Measurements from ENCODE around the gene CDKAL1.
A peak's percentile ranks its signal among the peaks of the same experiment; 100 is the strongest.

CDKAL1 gene

GRCh38 chr6:20868397-20869096 lies 334.3 kb downstream of the CDKAL1 start:
- ChIA-PET POLR2A (interaction anchor here (0.8 kb wide), 1 partner anchor 726 kb away, joined by 3 read pairs; no protein-coding TSS in a partner anchor), CTCF (no interaction called here)
- DNase-seq (ENCODE audit: extremely low spot score): no peak
- TF ChIP-seq FOXM1 (IDR thresholded peaks at IDR 0.05; ENCODE audit: borderline replicate concordance): no peak
- no peak for TF ChIP-seq SP1 (IDR thresholded peaks at IDR 0.05)
- no peak for TF ChIP-seq SUZ12 (IDR thresholded peaks at IDR 0.05)
- no peak for TF ChIP-seq FOXK2 (IDR thresholded peaks at IDR 0.05)
- no peak for TF ChIP-seq ARNT (IDR thresholded peaks at IDR 0.05)
- TF ChIP-seq L3MBTL2 (conservative IDR thresholded peaks at IDR 0.05): no peak
- TF ChIP-seq ELF4 (IDR thresholded peaks at IDR 0.05): no peak
- no peak for TF ChIP-seq ZNF384 (IDR thresholded peaks at IDR 0.05)
- TF ChIP-seq NFRKB (IDR thresholded peaks at IDR 0.05): no peak
- TF ChIP-seq HDGF (IDR thresholded peaks at IDR 0.05; ENCODE audit: borderline replicate concordance): no peak
- no peak for TF ChIP-seq BHLHE40 (IDR thresholded peaks at IDR 0.05; ENCODE audit: borderline replicate concordance)
- TF ChIP-seq FOXA1 (IDR thresholded peaks at IDR 0.05): no peak
- TF ChIP-seq LEF1 (IDR thresholded peaks at IDR 0.05; ENCODE audit: borderline replicate concordance): no peak
- no peak for TF ChIP-seq PKNOX1 (IDR thresholded peaks at IDR 0.05)
- TF ChIP-seq CTBP1 (IDR thresholded peaks at IDR 0.05; ENCODE audit: borderline replicate concordance): no peak

- CTCF ChIA-PET: no interaction called here
Observed at GRCh38 chr6:20870021-20870420, 335.8 kb downstream of the CDKAL1 start.

GRCh38 chr6:20870493-20870892 lies 336.2 kb downstream of the CDKAL1 start:
- ChIA-PET POLR2A (no interaction called here), CTCF (no interaction called here)
- TF ChIP-seq ZNF384 (IDR thresholded peaks at IDR 0.05) (no peak), SP1 (IDR thresholded peaks at IDR 0.05) (no peak), BHLHE40 (IDR thresholded peaks at IDR 0.05; ENCODE audit: borderline replicate concordance) (no peak), CTBP1 (IDR thresholded peaks at IDR 0.05; ENCODE audit: borderline replicate concordance) (no peak), NFRKB (IDR thresholded peaks at IDR 0.05) (no peak), HDGF (IDR thresholded peaks at IDR 0.05; ENCODE audit: borderline replicate concordance) (no peak), ELF4 (IDR thresholded peaks at IDR 0.05) (no peak), FOXK2 (IDR thresholded peaks at IDR 0.05) (no peak), L3MBTL2 (conservative IDR thresholded peaks at IDR 0.05) (no peak)
- no peak for DNase-seq (ENCODE audit: extremely low spot score)

More at GRCh38 chr6:20870021-20870420, 335.8 kb downstream of the CDKAL1 start:
- no peak for TF ChIP-seq ZNF384 (IDR thresholded peaks at IDR 0.05)
- TF ChIP-seq FOXA1 (IDR thresholded peaks at IDR 0.05): no peak
- no peak for TF ChIP-seq TARDBP (IDR thresholded peaks at IDR 0.05)
- no peak for TF ChIP-seq ELF4 (IDR thresholded peaks at IDR 0.05)
- DNase-seq (ENCODE audit: extremely low spot score): no peak
- POLR2A ChIA-PET: no interaction called here

GRCh38 chr6:20873425-20874190 lies 339.4 kb downstream of the CDKAL1 start:
- no peak for DNase-seq (ENCODE audit: extremely low spot score)
- CTCF ChIA-PET: no interaction called here
- TF ChIP-seq FOXA1 (IDR thresholded peaks at IDR 0.05) (no peak), NFRKB (IDR thresholded peaks at IDR 0.05) (no peak), L3MBTL2 (conservative IDR thresholded peaks at IDR 0.05) (no peak), FOXK2 (IDR thresholded peaks at IDR 0.05) (no peak), ELF4 (IDR thresholded peaks at IDR 0.05) (no peak), PKNOX1 (IDR thresholded peaks at IDR 0.05) (no peak), FOXM1 (IDR thresholded peaks at IDR 0.05; ENCODE audit: borderline replicate concordance) (no peak), SUZ12 (IDR thresholded peaks at IDR 0.05) (no peak), LEF1 (IDR thresholded peaks at IDR 0.05; ENCODE audit: borderline replicate concordance) (no peak), SP1 (IDR thresholded peaks at IDR 0.05) (no peak), HDGF (IDR thresholded peaks at IDR 0.05; ENCODE audit: borderline replicate concordance) (no peak), ZNF384 (IDR thresholded peaks at IDR 0.05) (no peak), ARNT (IDR thresholded peaks at IDR 0.05) (no peak), BHLHE40 (IDR thresholded peaks at IDR 0.05; ENCODE audit: borderline replicate concordance) (no peak), CTBP1 (IDR thresholded peaks at IDR 0.05; ENCODE audit: borderline replicate concordance) (no peak), TARDBP (IDR thresholded peaks at IDR 0.05) (no peak)
- POLR2A ChIA-PET: no interaction called here

- POLR2A ChIA-PET: interaction anchor here (1.5 kb wide), 1 partner anchor 713 kb away, joined by 8 read pairs; no protein-coding TSS in a partner anchor
- DNase-seq (ENCODE audit: extremely low spot score): no peak
- peak; percentile 57 for TF ChIP-seq ZNF384 (IDR thresholded peaks at IDR 0.05)
- no peak for TF ChIP-seq NFRKB (IDR thresholded peaks at IDR 0.05)
- CTCF ChIA-PET: interaction anchor here (0.8 to 1.2 kb wide), 4 partner anchors 53 to 718 kb away, joined by 3 to 7 read pairs (median 4); partner anchors contain the start of gene SOX4
Observed at GRCh38 chr6:20875369-20875963, 341.2 kb downstream of the CDKAL1 start.

GRCh38 chr6:20876036-20876435 lies 341.8 kb downstream of the CDKAL1 start:
- ChIA-PET CTCF (interaction anchor here (0.8 to 1.2 kb wide), 4 partner anchors 52 to 718 kb away, joined by 3 to 7 read pairs (median 4); partner anchors contain the start of gene SOX4), POLR2A (interaction anchor here (1.5 to 2.5 kb wide), 2 partner anchors 712 to 717 kb away, joined by 8 to 10 read pairs; partner anchors contain the start of gene SOX4)
- no peak for DNase-seq (ENCODE audit: extremely low spot score)
- no peak for TF ChIP-seq FOXM1 (IDR thresholded peaks at IDR 0.05; ENCODE audit: borderline replicate concordance)
- no peak for TF ChIP-seq ARNT (IDR thresholded peaks at IDR 0.05)
- no peak for TF ChIP-seq TARDBP (IDR thresholded peaks at IDR 0.05)
- no peak for TF ChIP-seq LEF1 (IDR thresholded peaks at IDR 0.05; ENCODE audit: borderline replicate concordance)
- no peak for TF ChIP-seq SUZ12 (IDR thresholded peaks at IDR 0.05)
- TF ChIP-seq ELF4 (IDR thresholded peaks at IDR 0.05): no peak
- no peak for TF ChIP-seq PKNOX1 (IDR thresholded peaks at IDR 0.05)
- no peak for TF ChIP-seq FOXK2 (IDR thresholded peaks at IDR 0.05)
- TF ChIP-seq NFRKB (IDR thresholded peaks at IDR 0.05): no peak
- TF ChIP-seq ZNF384 (IDR thresholded peaks at IDR 0.05): no peak
- no peak for TF ChIP-seq SP1 (IDR thresholded peaks at IDR 0.05)
- TF ChIP-seq L3MBTL2 (conservative IDR thresholded peaks at IDR 0.05): no peak
- TF ChIP-seq CTBP1 (IDR thresholded peaks at IDR 0.05; ENCODE audit: borderline replicate concordance): no peak
- no peak for TF ChIP-seq BHLHE40 (IDR thresholded peaks at IDR 0.05; ENCODE audit: borderline replicate concordance)
- no peak for TF ChIP-seq HDGF (IDR thresholded peaks at IDR 0.05; ENCODE audit: borderline replicate concordance)
- no peak for TF ChIP-seq FOXA1 (IDR thresholded peaks at IDR 0.05)
